ENCODE results near the gene PRDM16. TPM values are rescaled to one million over a fixed set of nuclear protein-coding genes. Genes with fewer than 3 reads are reported as not detected.

The PRDM16 gene
- polyA plus RNA-seq, 1 of the 3 experiments (the other 2 are of a cell fraction), result not detected

GRCh38 chr1:3234956-3235355, 166.0 kb downstream of the PRDM16 start (continued):
- TF ChIP-seq, protein P1, sequence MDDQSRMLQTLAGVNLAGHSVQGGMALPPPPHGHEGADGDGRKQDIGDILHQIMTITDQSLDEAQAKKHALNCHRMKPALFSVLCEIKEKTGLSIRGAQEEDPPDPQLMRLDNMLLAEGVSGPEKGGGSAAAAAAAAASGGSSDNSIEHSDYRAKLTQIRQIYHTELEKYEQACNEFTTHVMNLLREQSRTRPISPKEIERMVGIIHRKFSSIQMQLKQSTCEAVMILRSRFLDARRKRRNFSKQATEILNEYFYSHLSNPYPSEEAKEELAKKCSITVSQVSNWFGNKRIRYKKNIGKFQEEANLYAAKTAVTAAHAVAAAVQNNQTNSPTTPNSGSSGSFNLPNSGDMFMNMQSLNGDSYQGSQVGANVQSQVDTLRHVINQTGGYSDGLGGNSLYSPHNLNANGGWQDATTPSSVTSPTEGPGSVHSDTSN (IDR thresholded peaks at IDR 0.05), result no peak
- no peak for TF ChIP-seq RXRA (IDR thresholded peaks at IDR 0.05; ENCODE audit: borderline replicate concordance, low read depth)
- no peak for TF ChIP-seq CHD2 (IDR thresholded peaks at IDR 0.05; ENCODE audit: low read length, partially characterized antibody)
- TF ChIP-seq FOSL2 (IDR thresholded peaks at IDR 0.05; ENCODE audit: borderline replicate concordance, low read depth), result no peak
- TF ChIP-seq SIN3A (IDR thresholded peaks at IDR 0.05; ENCODE audit: borderline replicate concordance, low read depth, low read length), result no peak
- no peak for TF ChIP-seq POLR2AphosphoS5 (IDR thresholded peaks at IDR 0.05; ENCODE audit: low read depth, low read length)

GRCh38 chr1:3235496-3235895, 166.5 kb downstream of the PRDM16 start:
- no peaks in the 10 kb centered on the region for H4K20me1 ChIP-seq (ENCODE audit: insufficient read depth)
- no peaks in the 10 kb centered on the region for H3K9me3 ChIP-seq
- no peak overlapping the region for H2AFZ ChIP-seq (ENCODE audit: low read depth)
- no peak overlapping the region for H3K27ac ChIP-seq (ENCODE audit: low read depth in 2 of 2, low read length in 1 of 2)
- H3K27me3 ChIP-seq (ENCODE audit: insufficient read depth), result peaks cover 6% of the 10 kb centered on the region; the same call in 1 of the 2 replicates
- no peaks in the 10 kb centered on the region for H3K79me2 ChIP-seq (ENCODE audit: insufficient read depth)
- H3K36me3 ChIP-seq (replicated peaks in 1 of 2; ENCODE audit: control insufficient read depth in 1 of 2, insufficient read depth in 2 of 2, low read length in 1 of 2), result no peaks in the 10 kb centered on the region
- H3K4me3 ChIP-seq (ENCODE audit: low read depth in 2 of 2, low read length in 1 of 2), result no peak overlapping the region
- H3K4me1 ChIP-seq (ENCODE audit: control insufficient read depth in 1 of 2, insufficient read depth in 2 of 2, low read depth in 1 of 2, low read length in 1 of 2), result no peaks in the 10 kb centered on the region
- POLR2A ChIA-PET, result no interaction called here
- H3K9ac ChIP-seq, result no peak overlapping the region
- H3F3A ChIP-seq (replicated peaks; ENCODE audit: insufficient read depth), result no peaks in the 10 kb centered on the region
- WGBS (ENCODE audit: low lambda C conversion rate), result 26% methylated on average over 4 of the region's 15 CpGs
- no peak overlapping the region for H3K4me2 ChIP-seq
- no peak for DNase-seq
- H3K9me2 ChIP-seq, result no peaks in the 10 kb centered on the region
- CTCF ChIA-PET, result no interaction called here
- no peak for TF ChIP-seq FOXM1 (IDR thresholded peaks at IDR 0.05; ENCODE audit: low read depth)
- no peak for TF ChIP-seq YY1 (IDR thresholded peaks at IDR 0.05; ENCODE audit: low read depth)
- no peak for TF ChIP-seq MEF2A (IDR thresholded peaks at IDR 0.05; ENCODE audit: borderline replicate concordance, low read depth)
- no peak for TF ChIP-seq TAF1 (IDR thresholded peaks at IDR 0.05; ENCODE audit: borderline replicate concordance, low read depth, low read length)
- TF ChIP-seq, protein P2, sequence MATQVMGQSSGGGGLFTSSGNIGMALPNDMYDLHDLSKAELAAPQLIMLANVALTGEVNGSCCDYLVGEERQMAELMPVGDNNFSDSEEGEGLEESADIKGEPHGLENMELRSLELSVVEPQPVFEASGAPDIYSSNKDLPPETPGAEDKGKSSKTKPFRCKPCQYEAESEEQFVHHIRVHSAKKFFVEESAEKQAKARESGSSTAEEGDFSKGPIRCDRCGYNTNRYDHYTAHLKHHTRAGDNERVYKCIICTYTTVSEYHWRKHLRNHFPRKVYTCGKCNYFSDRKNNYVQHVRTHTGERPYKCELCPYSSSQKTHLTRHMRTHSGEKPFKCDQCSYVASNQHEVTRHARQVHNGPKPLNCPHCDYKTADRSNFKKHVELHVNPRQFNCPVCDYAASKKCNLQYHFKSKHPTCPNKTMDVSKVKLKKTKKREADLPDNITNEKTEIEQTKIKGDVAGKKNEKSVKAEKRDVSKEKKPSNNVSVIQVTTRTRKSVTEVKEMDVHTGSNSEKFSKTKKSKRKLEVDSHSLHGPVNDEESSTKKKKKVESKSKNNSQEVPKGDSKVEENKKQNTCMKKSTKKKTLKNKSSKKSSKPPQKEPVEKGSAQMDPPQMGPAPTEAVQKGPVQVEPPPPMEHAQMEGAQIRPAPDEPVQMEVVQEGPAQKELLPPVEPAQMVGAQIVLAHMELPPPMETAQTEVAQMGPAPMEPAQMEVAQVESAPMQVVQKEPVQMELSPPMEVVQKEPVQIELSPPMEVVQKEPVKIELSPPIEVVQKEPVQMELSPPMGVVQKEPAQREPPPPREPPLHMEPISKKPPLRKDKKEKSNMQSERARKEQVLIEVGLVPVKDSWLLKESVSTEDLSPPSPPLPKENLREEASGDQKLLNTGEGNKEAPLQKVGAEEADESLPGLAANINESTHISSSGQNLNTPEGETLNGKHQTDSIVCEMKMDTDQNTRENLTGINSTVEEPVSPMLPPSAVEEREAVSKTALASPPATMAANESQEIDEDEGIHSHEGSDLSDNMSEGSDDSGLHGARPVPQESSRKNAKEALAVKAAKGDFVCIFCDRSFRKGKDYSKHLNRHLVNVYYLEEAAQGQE (IDR thresholded peaks at IDR 0.05; ENCODE audit: low read depth, low read length), result no peak
- no peak for TF ChIP-seq POLR2AphosphoS5 (IDR thresholded peaks at IDR 0.05; ENCODE audit: low read depth, low read length)
- TF ChIP-seq, protein P1 (IDR thresholded peaks at IDR 0.05), result no peak
- no peak for TF ChIP-seq GABPA (IDR thresholded peaks at IDR 0.05; ENCODE audit: low read depth)
- TF ChIP-seq JUND (IDR thresholded peaks at IDR 0.05), result no peak
- no peak for TF ChIP-seq MXI1 (IDR thresholded peaks at IDR 0.05; ENCODE audit: low read depth, low read length)
- TF ChIP-seq TEAD4 (IDR thresholded peaks at IDR 0.05; ENCODE audit: borderline replicate concordance, insufficient read depth), result no peak
- no peak for TF ChIP-seq USF1 (IDR thresholded peaks at IDR 0.05; ENCODE audit: borderline replicate concordance, low read depth)

All from SK-N-SH (cell line).